ENCODE measurements around the gene TMEM150B.

DNA sequence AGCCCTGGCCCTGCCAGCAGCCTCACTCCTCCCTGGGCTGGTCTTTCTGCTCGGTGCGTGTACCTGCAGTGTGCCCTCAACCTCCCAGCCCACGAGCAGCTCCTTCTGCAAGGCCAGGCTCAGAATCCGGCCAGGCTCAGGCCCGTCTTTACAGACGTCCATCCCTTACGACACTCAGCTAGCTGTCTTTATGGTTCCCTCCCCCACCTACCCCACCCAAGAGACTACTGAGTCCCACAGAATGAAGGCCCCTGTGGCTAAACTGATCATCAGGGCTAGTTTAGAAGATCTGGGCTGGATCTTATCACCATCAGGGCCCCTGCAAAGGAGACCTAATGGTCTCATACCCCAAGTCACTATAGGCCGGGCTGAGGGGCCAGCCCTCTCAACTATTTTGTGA is 10.7 kb downstream of the TMEM150B start:
- TF ChIP-seq RXRA (CRISPR knock-in tag; IDR thresholded peaks at IDR 0.05) (no peak), ZNF335 (CRISPR knock-in tag; IDR thresholded peaks at IDR 0.05) (no peak), MXD4 (CRISPR knock-in tag; IDR thresholded peaks at IDR 0.05) (no peak)
- TF ChIP-seq, protein P1, sequence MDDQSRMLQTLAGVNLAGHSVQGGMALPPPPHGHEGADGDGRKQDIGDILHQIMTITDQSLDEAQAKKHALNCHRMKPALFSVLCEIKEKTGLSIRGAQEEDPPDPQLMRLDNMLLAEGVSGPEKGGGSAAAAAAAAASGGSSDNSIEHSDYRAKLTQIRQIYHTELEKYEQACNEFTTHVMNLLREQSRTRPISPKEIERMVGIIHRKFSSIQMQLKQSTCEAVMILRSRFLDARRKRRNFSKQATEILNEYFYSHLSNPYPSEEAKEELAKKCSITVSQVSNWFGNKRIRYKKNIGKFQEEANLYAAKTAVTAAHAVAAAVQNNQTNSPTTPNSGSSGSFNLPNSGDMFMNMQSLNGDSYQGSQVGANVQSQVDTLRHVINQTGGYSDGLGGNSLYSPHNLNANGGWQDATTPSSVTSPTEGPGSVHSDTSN (CRISPR knock-in tag; IDR thresholded peaks at IDR 0.05; ENCODE audit: borderline replicate concordance) = no peak
- TF ChIP-seq, protein P2, sequence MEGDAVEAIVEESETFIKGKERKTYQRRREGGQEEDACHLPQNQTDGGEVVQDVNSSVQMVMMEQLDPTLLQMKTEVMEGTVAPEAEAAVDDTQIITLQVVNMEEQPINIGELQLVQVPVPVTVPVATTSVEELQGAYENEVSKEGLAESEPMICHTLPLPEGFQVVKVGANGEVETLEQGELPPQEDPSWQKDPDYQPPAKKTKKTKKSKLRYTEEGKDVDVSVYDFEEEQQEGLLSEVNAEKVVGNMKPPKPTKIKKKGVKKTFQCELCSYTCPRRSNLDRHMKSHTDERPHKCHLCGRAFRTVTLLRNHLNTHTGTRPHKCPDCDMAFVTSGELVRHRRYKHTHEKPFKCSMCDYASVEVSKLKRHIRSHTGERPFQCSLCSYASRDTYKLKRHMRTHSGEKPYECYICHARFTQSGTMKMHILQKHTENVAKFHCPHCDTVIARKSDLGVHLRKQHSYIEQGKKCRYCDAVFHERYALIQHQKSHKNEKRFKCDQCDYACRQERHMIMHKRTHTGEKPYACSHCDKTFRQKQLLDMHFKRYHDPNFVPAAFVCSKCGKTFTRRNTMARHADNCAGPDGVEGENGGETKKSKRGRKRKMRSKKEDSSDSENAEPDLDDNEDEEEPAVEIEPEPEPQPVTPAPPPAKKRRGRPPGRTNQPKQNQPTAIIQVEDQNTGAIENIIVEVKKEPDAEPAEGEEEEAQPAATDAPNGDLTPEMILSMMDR (CRISPR knock-in tag; IDR thresholded peaks at IDR 0.05) = no peak
- TF ChIP-seq, protein P3, sequence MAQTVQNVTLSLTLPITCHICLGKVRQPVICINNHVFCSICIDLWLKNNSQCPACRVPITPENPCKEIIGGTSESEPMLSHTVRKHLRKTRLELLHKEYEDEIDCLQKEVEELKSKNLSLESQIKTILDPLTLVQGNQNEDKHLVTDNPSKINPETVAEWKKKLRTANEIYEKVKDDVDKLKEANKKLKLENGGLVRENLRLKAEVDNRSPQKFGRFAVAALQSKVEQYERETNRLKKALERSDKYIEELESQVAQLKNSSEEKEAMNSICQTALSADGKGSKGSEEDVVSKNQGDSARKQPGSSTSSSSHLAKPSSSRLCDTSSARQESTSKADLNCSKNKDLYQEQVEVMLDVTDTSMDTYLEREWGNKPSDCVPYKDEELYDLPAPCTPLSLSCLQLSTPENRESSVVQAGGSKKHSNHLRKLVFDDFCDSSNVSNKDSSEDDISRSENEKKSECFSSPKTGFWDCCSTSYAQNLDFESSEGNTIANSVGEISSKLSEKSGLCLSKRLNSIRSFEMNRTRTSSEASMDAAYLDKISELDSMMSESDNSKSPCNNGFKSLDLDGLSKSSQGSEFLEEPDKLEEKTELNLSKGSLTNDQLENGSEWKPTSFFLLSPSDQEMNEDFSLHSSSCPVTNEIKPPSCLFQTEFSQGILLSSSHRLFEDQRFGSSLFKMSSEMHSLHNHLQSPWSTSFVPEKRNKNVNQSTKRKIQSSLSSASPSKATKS (CRISPR knock-in tag; IDR thresholded peaks at IDR 0.05) = no peak
- TF ChIP-seq, protein P4, sequence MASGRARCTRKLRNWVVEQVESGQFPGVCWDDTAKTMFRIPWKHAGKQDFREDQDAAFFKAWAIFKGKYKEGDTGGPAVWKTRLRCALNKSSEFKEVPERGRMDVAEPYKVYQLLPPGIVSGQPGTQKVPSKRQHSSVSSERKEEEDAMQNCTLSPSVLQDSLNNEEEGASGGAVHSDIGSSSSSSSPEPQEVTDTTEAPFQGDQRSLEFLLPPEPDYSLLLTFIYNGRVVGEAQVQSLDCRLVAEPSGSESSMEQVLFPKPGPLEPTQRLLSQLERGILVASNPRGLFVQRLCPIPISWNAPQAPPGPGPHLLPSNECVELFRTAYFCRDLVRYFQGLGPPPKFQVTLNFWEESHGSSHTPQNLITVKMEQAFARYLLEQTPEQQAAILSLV (CRISPR knock-in tag; IDR thresholded peaks at IDR 0.05; ENCODE audit: borderline replicate concordance) = no peak

Measured in HepG2 (cell line).